Thoracic aorta (tissue), 2 donors: ENCODE measurements around the gene TRNT1. TPM values are rescaled to one million over a fixed set of nuclear protein-coding genes. Genes with fewer than 3 reads are reported as not detected.

Source experiments
- ATAC-seq: fragments of 150-250 bp; one replicate; pipeline ENCODE4 v1.8.0; 2017; ENCODE audit warnings: low read depth; ENCODE audit not compliant: insufficient number of reproducible peaks, low FRiP score
- DNase-seq: peaks from one replicate; pipeline ENCODE4 v3.0.0-alpha.2; 2020; ENCODE audit warnings: low spot score
- H3K27ac ChIP-seq, 2 donors: fragments of 200-600 bp; sonication (generic); 1 replicate in 1 of 2; 2 replicates in 1 of 2; pipeline ENCODE4 v1.5.1; 2016; ENCODE audit warnings: mild to moderate bottlenecking in 2 of 2, moderate library complexity in 2 of 2
- H3K27me3 ChIP-seq: fragments of 200-600 bp; sonication (generic); replicated peaks from 2 replicates; pipeline ENCODE4 v1.6.0; 2016; ENCODE audit warnings: mild to moderate bottlenecking; ENCODE audit not compliant: insufficient read depth
- H3K36me3 ChIP-seq: fragments of 200-600 bp; sonication (generic); one replicate; pipeline ENCODE4 v1.5.1; 2016
- H3K4me1 ChIP-seq, 2 donors: fragments of 200-600 bp; sonication (generic); 1 replicate in 1 of 2; 2 replicates in 1 of 2; pipeline versions ENCODE4 v1.5.1 to v1.6.0; 2016; ENCODE audit warnings: low read depth in 2 of 2, mild to moderate bottlenecking in 1 of 2; ENCODE audit not compliant: control insufficient read depth in 1 of 2
- H3K4me3 ChIP-seq: fragments of 200-600 bp; sonication (generic); 2 replicates; pipeline ENCODE4 v1.5.1; 2016; ENCODE audit warnings: mild to moderate bottlenecking
- H3K9me3 ChIP-seq: fragments of 200-600 bp; sonication (generic); 2 replicates; pipeline ENCODE4 v1.5.1; 2016
- CTCF ChIP-seq: fragments of 200-600 bp; sonication (generic); IDR thresholded peaks from one replicate; pipeline ENCODE4 v1.5.1; 2019; ENCODE audit warnings: antibody characterized with exemption
- total RNA-seq, 2 donors: library from RNA; depleted of rRNA; stranded (reverse); fragments of >200 nt; gene quantifications; one replicate each; pipeline versions ENCODE4 v1.1.0 to v1.2.3, GENCODE V29; 2016

Gene TRNT1
- total RNA-seq, 2 donors from 2014 or later = 21.9 to 23.8 TPM

DNA sequence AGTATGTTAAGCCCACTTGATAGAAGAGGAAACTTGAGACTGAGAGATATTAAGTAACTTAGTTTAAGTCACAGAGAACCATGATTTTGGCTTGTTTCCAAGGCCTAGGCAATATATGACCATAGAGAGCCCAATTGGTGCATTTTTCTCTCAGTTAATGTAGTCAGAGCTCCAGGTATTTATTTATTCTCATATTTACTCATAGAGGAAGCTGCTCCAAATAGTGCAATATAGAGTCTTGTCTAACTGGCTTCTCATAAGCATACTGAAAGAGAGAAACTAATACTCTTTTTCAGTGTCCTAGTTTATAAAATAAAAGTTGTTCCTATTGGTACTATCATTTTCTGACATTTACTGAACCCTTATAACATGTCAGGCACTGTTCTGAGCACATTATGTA is 15.2 kb downstream of the TRNT1 start:
- no peak for DNase-seq
- no peaks in the 10 kb centered on the region for H3K4me1 ChIP-seq
- H3K9me3 ChIP-seq = no peaks in the 10 kb centered on the region
- no peak for TF ChIP-seq CTCF
- H3K36me3 ChIP-seq = peaks cover 16% of the 10 kb centered on the region
- ATAC-seq = no peak
- H3K27me3 ChIP-seq = no peaks in the 10 kb centered on the region
- H3K27ac ChIP-seq = no peak overlapping the region
- H3K4me3 ChIP-seq = no peak overlapping the region

DNA sequence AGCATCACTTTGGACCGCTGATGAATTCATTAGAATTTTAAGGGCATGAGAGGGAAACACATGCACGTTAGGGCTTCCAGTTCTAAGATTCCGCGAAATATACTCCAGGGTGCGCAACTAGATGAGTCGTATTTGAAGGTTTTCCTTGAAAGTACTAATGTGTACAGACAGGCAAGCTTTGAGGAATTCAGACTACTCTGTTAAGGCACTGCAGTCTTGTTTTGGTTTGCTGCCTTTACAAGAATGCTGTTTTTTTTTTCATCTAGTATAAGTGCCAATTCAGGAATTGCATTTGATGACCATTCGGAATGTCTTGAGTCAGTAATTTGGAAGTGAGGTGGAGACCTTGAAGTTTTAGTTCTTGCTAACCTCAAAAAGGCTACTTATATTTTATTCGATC is 19.1 kb downstream of the TRNT1 start:
- Histone ChIP-seq H3K4me1 (no peaks in the 10 kb centered on the region), H3K36me3 (peaks cover 16% of the 10 kb centered on the region), H3K4me3 (no peak overlapping the region), H3K9me3 (no peaks in the 10 kb centered on the region), H3K27me3 (no peaks in the 10 kb centered on the region), H3K27ac (no peak overlapping the region)
- DNase-seq (no peak), ATAC-seq (no peak)
- no peak for TF ChIP-seq CTCF

- H3K36me3 ChIP-seq = peaks cover 33% of the 10 kb centered on the region
- TF ChIP-seq CTCF = no peak
- H3K4me3 ChIP-seq = no peak overlapping the region
- ATAC-seq (no peak), DNase-seq (no peak)
- no peak overlapping the region for H3K27ac ChIP-seq
- peaks cover 0 to 3% of the 10 kb centered on the region in 2 donors for H3K4me1 ChIP-seq
- no peaks in the 10 kb centered on the region for H3K9me3 ChIP-seq
- no peaks in the 10 kb centered on the region for H3K27me3 ChIP-seq
These were observed 22.8 kb downstream of the TRNT1 start for GRCh38 chr3:3149560-3149959.

GRCh38 chr3:3151513-3151912 is 24.8 kb downstream of the TRNT1 start:
- DNase-seq (no peak), ATAC-seq (no peak)
- Histone ChIP-seq H3K4me1 (peaks cover 0 to 3% of the 10 kb centered on the region in 2 donors), H3K36me3 (peaks cover 37% of the 10 kb centered on the region), H3K27me3 (no peaks in the 10 kb centered on the region), H3K4me3 (no peak overlapping the region), H3K27ac (no peak overlapping the region), H3K9me3 (no peaks in the 10 kb centered on the region)
- no peak for TF ChIP-seq CTCF

DNA sequence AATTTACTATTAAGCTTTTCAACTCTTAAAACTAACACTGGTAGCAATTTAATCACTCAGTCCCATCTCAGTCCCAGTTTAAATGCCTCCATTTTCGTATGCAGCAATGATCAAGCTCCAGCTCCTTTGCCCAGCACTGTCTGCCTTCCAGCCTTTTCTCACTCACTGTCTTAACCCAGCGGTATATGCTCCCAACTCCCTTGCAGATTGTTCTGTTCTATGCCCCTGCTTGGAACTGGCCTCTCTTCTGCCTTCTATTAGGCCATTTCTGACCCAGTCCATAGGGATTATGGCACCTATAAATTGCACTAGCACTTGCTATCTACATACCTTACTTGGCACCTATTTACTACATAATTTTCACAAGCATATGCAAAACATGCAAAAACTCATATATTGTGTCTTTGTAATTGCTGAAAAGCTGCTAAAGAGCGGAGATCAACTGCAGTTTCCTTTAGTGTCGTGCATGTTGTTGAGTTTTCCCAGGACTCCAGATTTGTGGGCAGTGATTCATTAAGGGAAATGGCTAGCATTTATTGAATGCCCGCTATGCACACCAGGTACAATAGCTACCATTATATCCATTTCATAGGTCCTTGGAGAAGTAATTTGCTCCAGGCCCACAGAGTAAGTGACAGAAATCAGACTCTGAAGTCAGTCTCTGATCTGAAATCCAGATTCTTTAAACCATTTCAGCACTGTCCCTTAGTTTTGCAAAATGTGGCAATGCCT is 28.3 kb downstream of the TRNT1 start:
- no peak for TF ChIP-seq CTCF
- Histone ChIP-seq H3K4me3 (no peak overlapping the region), H3K27me3 (no peaks in the 10 kb centered on the region), H3K9me3 (no peaks in the 10 kb centered on the region), H3K4me1 (peaks cover 0 to 3% of the 10 kb centered on the region in 2 donors), H3K36me3 (peaks cover 39% of the 10 kb centered on the region), H3K27ac (no peak overlapping the region)
- no peak for ATAC-seq
- no peak for DNase-seq
